HG03280 (cell line): Measurements from ENCODE around the gene GTPBP6.
"Not testable (repeated sequence)": the region's sequence is repeated elsewhere in the genome, so short reads cannot be mapped to it uniquely, and the experiment has no call there.

ENCODE experiments used
- ATAC-seq: cut with Tn5 transposase; IDR thresholded peaks from one replicate; pipeline ENCODE4 v1.9.1; 2021; ENCODE audit warnings: mild to moderate bottlenecking, moderate library complexity; ENCODE audit not compliant: unreplicated experiment

Gene GTPBP6

DNA sequence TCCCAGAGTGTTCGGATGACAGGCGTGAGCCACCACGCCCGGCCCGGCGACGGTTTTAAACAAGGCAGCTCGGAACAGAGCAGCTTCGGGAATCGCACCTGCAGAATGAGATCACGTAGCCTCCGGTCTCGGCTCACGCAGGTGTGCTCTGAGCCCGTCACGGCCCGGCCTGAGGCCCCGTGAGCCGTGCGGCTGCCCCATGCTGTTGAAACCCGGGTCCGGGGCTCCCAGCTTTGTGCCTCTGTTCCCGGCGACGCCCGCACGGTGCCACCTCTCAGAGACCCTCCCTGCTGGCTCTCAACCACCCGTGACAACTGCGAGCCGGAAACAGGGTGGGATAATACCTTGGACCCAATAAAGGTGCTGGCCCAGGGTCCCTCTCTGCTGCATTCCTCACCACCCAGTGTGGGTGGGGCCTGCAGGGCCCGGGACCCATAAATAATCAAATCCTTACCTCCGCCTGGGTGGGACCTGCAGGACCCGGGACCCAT, 50.8 kb downstream of the GTPBP6 start:
- no peak for ATAC-seq

DNA sequence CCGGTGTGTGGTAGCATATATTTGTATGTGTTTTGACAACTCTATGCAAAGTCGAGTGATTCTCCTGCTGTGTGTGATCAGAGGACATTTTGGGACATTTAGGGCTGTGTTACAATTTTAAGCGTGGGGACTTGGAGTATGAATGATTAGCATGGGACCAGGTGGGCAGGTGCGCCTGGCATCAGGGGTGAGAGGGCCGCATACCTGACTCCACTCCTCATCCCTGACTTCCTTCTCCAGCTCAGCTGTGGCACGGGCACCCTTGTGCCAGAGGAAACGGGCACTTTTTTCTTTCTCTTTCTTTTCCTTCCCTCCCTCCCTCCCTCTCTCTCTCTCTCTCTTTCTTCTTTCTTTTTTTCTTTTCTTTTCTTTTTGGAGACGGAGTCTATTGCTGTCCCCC, 53.1 kb downstream of the GTPBP6 start:
- ATAC-seq, result no peak

DNA sequence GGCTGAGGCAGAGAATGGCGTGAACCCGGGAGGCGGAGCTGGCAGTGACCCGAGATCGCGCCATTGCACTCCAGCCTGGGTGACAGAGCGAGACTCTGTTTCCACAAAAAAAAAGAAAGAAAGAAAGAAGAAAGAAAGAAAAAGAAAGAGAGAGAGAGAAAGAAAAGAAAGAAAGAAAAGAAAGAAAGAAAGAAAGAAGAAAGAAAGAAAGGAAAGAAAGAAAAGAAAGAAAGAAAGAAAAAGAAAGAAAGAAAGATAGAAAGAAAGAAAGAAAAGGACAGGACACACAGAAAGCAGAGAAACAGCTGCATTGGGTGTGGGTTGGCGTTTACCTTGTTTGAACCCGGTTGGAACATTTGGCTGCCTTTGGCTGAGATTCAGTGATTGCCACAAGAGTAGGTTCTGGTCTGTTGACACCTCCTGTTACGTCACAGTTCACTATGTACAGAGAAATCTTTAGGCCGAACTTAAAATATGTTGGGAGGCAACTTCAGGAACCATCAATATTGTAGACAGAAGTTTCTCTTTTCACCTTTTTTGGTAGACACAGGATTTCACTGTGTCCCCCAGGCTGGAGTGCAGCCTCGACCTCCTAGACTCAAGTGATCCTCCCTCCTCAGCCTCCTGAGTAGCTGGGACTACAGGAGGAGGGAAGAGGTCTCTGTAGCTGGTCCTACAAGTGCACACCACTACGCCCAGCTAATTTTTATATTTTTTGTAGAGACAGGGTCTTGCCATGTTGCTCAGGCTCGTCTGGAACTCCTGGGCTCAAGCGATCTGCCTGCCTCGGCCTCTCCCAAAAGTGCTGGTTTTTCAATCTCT, 53.8 kb downstream of the GTPBP6 start:
- no peak for ATAC-seq

DNA sequence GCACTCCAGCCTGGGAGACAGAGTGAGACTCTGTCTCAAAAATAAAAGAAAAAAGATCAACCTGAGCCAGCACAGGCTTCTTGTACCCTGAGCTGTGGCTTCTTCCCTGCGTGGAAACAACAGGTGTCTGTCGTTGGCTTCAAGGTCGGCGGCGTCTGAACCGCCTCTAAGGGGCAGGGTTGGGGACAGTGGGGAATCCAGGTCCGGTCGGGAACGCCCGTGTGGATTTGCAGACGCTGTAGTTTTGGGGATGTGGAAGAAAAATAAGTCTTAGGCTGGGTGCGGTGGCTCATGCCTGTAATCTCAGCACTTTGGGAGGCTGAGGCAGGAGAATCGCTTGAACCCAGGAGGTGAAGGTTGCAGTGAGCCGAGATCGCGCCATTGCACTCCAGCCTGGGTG, 54.6 kb downstream of the GTPBP6 start:
- ATAC-seq, result not testable (repeated sequence)

DNA sequence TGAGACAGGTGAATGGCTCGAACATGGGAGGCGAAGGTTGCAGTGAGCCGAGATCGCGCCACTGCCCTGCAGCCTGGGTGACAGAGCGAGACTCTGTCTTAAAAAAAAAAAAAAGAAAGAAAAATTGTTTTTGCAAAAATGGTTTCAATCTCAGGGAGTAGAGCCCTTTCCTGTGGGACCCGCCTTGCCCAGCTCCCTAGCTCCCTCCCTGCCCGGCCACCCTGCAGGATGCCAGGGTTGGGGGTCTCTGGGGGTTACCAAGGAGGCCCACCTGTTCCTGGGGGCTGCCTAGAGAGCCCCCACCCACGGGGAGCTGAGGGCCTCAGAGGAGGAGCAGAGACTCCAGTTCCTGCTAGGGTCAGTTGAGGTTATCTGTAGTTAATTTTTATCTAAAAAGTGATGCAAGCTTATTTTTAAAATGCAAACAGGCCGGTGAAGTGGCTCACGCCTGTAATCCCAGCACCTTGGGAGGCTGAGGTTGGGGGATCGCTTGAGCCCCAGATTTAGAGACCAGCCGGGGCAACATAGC, 56.2 kb downstream of the GTPBP6 start:
- no peak for ATAC-seq

DNA sequence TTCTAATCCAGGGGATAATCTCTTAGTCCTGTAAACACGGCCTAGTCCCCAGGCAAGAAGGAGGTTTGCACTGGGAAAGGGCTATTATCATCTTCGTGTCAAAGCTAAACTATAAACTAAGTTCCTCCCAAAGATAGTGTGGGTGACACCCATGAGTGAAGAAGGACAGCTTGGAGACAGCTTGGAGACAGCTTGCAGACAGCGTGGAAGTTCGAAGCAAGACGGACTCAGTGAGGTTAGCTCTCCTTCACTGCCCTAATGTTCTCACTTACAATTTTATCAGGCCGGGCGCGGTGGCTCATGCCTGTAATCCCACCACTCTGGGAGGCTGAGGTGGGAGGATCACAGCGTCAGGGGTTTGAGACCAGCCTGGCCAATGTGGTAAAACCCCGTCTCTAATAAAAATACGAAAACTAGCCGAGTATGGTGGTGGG, 56.7 kb downstream of the GTPBP6 start:
- no peak for ATAC-seq

DNA sequence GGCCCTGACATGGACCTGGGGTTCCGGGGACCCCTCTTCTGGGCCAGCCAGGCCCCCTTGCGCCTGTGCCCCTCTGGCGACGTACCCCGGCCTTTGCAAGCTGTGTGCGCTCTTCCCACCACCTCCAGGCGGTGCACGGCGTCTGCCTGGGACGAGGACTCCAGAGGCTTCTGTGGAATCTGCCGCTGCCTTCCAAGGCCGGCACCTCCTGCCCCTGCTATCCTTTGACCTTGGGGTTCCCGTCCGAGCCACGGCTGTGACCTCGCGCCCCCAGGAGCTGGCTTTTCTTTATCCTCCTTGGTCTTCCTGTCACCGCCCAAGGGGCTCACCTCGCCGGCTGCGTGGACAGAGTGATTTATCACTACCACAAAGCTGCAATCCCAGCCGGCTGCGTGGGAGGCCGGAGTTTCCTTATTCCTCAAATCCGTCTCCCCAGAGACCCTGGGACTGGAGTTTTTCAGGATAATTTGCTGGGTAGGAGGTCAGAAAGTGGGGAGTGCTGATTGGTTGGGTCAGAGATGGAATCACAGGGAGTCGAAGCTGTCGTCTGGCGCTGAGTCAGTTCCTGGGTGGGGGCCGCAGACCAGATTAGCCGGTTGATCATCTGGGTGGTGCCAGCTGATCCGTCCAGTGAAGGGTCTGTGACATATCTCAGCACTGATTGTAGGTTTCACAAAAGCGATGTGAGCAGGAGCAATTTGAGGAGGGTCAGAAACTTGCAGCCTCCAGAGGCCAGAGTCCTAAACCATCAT, 57.3 kb downstream of the GTPBP6 start:
- no peak for ATAC-seq

DNA sequence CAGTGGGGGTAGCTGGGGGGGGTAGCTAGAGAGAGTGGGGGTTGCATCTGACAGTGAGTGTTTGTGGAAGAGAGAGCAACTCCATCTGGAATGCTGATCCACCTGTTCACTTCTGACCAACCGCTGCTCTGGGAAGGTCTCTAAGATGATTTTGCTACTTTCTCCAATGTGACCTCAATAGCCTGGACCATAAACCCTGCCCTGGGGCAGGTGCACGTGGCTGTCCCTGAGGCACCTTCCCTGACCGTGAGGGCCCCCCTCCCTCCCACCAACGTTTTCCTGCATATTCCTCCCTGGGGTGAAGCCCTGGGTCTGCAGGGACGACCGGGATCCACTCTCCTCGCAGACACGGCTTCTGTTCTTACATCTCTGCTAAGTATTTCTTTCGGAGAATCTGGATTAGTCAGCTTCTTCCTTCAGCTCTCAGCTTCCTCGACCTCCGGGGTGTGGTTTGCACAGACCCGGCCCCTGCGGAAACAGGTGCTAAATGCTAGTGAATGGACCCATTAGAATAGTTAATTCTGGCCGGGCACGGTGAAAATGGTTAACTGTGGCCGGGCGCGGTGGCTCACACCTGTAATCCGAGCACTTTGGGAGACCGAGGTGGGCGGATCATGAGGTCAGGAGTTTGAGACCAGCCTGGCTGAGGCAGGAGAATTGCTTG, 58.8 kb downstream of the GTPBP6 start:
- no peak for ATAC-seq

DNA sequence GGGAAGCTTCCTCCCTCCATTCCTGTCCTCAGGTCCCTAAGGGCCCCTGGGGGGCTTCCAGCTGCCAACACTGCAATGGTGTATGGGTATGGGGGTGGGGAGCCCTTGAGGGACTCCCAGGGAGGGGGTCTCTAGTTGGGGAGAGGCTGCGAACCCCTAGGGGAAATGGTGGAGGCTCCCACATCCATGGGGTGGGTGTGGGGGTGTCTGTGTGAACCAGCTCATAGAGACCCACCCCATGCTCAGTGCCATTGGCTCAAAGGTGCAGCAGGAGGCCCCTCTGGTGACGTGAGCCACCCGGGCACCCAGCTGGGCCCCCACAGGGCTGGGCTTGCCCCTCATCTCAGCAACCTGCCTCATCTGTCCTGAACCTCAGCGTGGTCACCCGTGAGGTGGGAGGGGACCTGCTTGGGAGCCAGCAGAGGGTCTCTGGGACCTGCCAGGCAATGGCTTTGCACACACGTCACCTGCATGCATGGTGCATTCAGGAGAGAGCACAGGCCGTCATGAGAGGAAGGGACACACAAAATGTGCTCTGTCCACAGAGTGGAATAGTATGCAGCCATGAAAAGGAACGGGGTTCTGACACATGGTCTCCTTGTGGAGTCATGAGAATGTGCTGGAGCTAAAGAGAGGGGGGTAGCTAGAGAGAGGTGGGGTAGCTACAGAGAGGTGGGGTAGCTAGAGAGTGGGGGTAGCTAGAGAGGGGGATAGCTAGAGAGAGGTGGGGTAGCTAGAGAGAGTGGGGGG, 60.1 kb downstream of the GTPBP6 start:
- ATAC-seq, result no peak

DNA sequence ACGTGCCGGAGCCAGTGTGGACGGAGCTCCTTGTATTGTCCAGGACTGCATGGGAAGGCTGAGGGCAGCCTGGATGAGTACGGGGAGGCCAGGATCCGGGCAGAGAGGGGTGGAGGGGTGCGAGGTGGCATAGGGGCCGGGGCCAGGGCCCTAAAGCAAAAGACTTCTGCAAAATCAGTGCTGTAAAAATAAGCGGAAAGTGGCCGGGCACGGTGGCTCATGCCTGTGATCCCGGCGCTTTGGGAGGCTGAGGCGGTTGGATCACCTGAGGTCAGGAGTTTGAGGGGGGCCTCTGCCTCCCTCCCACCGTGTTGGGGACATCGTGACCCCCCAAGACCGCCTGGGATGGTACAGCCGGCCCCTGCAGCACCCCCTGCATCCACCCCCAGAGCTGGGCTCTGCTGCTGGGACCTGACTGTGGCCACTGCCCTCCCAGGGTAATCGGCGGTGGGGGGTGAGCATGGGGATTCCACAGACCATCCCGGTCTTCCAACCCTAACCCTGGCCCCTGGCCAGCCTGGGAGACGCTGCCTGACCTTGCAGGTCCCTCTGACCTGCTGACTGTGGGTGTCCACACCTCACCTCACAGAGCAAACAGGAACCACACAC, 60.8 kb downstream of the GTPBP6 start:
- no peak for ATAC-seq

DNA sequence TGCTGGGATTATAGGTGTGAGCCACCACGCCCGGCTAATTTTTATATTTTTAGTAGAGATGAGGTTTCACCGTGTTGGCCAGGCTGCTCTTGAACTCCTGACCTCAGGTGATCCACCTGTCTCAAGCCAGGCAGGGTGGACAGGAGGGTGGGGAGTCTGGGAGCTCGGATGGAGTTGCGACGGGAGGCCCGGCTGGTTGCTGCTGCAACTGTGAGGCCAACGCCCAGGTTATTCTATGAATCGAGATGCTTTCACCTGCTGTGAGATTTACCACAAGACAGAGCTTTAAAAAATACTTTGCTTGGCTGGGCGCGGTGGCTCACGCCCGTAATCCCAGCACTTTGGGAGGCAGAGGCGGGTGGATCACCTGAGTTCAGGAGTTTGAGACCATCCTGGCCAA, 61.5 kb downstream of the GTPBP6 start:
- not testable (repeated sequence) for ATAC-seq

DNA sequence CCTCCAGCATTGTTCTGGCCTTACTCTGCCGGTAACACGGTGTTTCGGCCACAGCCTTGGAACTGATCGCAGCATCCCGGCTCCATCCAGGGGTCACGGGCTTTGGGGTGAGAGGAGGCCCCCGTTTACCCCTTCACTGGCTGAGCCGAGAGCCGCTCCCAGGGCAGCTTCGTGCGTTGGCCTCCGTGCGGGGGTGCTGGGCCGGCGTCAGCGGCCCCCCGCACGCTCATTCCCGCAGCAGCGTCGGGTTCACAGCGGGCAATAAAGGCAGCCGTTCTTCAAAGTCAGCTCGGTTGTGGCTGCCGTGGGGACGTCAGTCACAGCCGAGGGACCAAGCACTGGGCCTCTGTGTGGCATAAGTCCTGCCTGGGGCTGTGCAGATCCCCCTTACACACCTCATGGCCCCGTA, 62.7 kb downstream of the GTPBP6 start:
- no peak for ATAC-seq
